DMS79 treated with DMSO at 0.1 percent for 48 hours (cell line): ENCODE measurements around the gene GSTT4.
"Not testable (repeated sequence)": the region's sequence is repeated elsewhere in the genome, so short reads cannot be mapped to it uniquely, and the experiment has no call there.

Source experiments
- DNase-seq: peaks from one replicate; lab custom pipeline; 2025; lab: John Stamatoyannopoulos, UW

Gene GSTT4

DNA sequence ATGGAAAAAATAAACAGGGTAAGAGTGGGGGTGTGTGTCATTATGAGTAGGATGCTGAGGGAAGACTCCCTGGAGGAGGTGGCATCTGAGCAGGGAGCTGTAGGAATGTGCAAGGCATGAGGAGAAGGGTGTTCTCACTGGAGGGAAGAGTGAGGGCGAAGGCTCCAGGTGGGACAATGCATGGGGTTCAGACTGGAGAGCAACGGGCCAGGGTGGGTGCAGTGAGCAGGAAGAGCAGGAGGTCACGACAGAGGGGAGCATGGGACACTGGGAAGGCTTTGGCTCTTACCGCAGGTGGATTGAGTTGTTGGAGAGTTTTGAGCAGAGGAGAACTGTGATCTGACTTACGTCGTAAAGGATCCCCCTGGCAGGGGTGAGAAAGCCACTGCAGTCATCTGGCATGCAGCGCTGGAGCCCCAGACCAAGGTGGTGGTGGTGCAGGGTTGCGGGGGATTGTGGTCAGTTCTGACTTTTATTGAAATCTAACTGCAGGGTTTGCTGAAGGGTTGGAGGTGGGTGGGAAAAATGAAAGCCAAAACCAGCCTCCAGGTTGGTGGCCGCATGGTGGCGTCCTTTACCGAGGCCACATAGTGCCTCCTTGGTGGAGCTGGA is 52.4 kb downstream of the GSTT4 start:
- DNase-seq = not testable (repeated sequence)

DNA sequence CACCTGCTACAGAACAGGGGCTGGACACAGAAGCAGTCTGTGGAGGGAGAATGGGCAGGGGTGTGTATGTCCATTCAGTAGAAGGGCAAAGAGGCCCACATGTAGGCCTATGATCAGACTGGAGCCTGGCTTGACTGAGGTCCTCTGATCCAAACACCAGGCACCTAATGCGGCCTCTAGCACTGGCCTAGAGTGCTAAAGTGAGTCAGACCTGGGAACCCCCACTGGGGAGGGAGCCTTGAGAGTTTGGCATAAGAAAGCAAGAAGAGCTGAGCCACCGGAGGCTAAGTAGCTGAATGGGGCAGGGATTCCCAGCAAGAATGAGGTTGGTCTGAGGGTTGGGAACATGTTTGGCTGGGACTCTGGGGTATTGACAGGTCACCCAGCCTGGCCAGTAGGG is 53.9 kb downstream of the GSTT4 start:
- DNase-seq = not testable (repeated sequence)

DNA sequence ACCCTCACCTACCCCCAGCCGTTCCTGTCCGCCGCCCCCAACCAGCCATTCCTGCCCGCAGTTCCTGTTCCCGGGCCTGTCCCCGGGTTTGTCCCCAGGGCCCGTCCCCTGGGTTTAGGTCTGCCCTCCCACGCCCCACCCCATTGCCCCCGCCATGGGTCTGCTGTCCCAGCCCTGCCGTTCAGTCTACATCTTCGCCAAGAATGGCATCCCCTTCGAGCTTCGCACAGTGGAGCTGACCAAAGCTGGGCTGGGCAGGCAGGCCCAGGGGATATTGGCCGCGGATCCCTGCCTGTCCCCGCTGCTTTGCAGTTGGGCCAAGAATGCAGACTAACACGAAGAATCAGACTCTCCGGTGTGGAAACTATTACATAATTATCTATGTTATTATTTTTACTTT is 55.5 kb downstream of the GSTT4 start:
- DNase-seq = not testable (repeated sequence)
